SU-DHL-6 (cell line): ENCODE data around the gene BRI3.

Source experiments
- EZH2phosphoT487 ChIP-seq: fragments of 200-600 bp; sonication (generic), shearing (Covaris generic); conservative IDR thresholded peaks from 2 replicates; pipeline ENCODE4 v1.6.1; 2018; ENCODE audit warnings: mild to moderate bottlenecking, antibody characterized with exemption, low read length, moderate library complexity, mixed read lengths
- TF ChIP-seq, protein P1 (sequence below): fragments of 200-600 bp; sonication (generic); IDR thresholded peaks from one replicate; pipeline ENCODE4 v1.5.1; 2017; ENCODE audit warnings: antibody characterized with exemption, mild to moderate bottlenecking, low read length, moderate library complexity; ENCODE audit not compliant: insufficient read depth, poor library complexity, severe bottlenecking

DNA sequence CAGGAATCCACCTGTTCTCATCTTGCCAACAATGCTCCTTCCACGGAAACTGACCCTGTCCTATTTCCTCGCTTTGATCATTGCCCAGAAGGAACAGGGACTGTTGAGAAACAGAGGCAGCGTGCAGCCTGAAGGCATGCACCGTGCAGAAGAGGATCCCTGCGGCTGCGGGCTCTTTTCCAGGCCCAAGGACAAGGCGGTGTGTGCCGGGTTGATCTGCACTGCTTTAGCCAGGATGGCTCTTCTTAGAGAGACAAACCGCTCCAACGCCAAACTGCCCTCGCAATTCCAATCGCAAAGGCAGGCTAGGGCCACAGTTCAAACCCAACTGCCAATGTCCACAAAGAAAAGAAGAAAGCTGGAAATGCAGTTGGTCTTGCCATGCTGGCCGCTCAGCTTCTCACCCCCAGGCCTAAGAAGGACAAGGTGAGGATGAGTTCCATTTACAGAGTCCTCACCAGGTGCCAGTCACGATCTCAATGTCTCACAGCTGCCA is 26.5 kb downstream of the BRI3 start:
- TF ChIP-seq, protein P1, sequence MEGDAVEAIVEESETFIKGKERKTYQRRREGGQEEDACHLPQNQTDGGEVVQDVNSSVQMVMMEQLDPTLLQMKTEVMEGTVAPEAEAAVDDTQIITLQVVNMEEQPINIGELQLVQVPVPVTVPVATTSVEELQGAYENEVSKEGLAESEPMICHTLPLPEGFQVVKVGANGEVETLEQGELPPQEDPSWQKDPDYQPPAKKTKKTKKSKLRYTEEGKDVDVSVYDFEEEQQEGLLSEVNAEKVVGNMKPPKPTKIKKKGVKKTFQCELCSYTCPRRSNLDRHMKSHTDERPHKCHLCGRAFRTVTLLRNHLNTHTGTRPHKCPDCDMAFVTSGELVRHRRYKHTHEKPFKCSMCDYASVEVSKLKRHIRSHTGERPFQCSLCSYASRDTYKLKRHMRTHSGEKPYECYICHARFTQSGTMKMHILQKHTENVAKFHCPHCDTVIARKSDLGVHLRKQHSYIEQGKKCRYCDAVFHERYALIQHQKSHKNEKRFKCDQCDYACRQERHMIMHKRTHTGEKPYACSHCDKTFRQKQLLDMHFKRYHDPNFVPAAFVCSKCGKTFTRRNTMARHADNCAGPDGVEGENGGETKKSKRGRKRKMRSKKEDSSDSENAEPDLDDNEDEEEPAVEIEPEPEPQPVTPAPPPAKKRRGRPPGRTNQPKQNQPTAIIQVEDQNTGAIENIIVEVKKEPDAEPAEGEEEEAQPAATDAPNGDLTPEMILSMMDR = no peak
- no peak for TF ChIP-seq EZH2phosphoT487
